T follicular helper cell (primary cell): Measurements from ENCODE around the gene TBC1D10B.
A peak's percentile ranks its signal among the peaks of the same experiment; 100 is the strongest.
"Not testable (repeated sequence)": the region's sequence is repeated elsewhere in the genome, so short reads cannot be mapped to it uniquely, and the experiment has no call there.

Experiments used
- DNase-seq: peaks from one replicate; pipeline ENCODE4 v3.0.0-alpha.2; 2020; ENCODE audit warnings: low read depth

TBC1D10B gene

DNA sequence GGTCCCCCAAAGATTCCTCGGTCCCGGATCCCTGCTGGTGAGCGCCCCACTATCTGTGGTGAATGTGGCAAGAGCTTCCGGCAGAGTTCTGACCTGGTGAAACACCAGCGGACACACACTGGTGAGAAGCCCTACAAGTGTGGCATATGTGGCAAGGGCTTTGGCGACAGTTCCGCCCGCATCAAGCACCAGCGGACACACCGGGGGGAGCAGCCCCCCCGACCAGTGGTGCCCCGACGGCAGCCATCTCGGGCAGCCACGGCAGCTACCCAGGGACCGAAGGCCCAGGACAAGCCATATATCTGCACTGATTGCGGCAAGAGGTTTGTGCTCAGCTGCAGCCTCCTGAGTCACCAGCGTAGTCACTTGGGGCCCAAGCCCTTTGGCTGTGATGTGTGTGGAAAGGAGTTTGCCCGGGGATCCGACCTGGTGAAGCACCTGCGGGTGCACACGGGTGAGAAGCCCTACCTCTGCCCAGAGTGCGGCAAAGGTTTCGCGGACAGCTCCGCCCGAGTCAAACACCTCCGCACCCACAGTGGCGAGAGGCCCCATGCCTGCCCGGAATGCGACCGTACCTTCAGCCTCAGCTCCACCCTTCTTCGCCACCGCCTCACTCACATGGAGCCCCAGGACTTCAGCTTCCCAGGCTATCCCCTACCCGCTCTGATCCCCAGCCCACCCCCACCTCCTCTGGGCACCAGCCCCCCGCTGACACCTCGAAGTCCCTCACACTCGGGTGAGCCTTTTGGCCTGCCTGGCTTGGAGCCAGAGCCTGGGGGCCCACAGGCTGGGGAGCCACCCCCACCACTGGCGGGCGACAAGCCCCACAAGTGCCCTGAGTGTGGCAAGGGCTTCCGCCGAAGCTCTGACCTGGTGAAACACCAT, 27.7 kb upstream of the TBC1D10B start:
- DNase-seq: no peak

DNA sequence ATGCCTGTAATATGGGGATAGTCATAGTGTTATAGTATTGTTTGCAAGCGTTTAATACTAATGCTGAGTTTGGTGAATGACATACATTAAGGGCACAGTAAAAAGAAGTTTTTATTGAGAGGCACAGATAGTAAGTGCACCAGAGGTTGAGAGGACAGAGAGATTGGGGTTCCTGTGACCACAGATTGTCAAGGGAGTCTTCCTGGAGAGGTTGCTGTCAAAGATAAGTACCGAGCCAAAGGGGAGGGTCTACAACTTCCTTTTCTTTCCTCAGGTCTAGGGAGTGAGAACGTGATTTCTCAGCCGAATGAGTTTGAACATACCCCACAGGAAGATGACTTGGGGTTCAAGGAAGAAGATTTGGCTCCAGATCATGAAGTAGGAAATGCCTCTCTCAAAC, 26.8 kb upstream of the TBC1D10B start:
- no peak for DNase-seq

DNA sequence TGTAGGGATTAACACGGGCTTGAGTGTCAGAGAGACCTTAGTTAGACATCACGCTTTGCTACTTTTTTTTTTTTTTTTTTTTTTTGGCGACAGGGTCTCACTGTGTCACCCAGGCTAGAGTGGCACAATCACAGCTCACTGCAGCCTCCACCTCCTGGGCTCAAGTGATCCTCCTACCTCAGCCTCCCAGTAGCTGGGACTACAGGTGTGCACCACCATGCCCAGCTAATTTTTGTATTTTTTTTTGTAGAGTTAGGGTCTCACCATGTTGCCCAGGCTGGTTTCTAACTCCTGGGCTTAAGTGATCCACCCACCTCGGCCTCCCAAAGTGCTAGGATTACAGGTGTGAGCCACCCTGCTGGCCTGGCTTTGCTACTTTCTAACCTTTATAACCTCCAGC, 26.3 kb upstream of the TBC1D10B start:
- not testable (repeated sequence) for DNase-seq

DNA sequence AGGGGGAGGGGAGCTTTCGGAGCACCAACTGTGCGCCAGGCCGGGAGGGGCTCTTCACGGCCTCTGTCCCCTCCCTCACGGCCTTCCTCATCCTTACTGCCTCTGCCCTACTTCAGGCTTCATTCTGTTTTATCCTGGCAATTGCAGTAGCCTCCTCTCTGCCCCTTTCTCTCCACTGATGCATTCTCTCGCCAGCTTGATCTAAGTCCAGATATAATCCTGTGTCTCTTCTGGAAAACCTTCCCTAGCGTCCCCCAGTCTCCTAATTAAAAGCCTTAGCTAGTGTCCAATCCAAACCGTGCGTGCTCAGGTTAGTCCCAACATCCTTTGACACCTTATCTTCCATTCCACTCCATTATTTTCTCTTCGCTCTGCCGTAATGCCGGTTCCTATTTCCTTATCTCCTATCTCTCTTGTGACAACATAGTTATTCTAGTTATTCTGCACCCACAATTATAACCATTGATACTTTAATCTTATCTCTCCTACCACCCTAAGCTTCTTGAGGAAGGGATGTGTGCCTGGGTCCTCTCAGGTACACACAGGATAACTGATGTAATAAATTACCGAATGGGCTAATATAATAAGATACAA, 25.8 kb upstream of the TBC1D10B start:
- DNase-seq: no peak

DNA sequence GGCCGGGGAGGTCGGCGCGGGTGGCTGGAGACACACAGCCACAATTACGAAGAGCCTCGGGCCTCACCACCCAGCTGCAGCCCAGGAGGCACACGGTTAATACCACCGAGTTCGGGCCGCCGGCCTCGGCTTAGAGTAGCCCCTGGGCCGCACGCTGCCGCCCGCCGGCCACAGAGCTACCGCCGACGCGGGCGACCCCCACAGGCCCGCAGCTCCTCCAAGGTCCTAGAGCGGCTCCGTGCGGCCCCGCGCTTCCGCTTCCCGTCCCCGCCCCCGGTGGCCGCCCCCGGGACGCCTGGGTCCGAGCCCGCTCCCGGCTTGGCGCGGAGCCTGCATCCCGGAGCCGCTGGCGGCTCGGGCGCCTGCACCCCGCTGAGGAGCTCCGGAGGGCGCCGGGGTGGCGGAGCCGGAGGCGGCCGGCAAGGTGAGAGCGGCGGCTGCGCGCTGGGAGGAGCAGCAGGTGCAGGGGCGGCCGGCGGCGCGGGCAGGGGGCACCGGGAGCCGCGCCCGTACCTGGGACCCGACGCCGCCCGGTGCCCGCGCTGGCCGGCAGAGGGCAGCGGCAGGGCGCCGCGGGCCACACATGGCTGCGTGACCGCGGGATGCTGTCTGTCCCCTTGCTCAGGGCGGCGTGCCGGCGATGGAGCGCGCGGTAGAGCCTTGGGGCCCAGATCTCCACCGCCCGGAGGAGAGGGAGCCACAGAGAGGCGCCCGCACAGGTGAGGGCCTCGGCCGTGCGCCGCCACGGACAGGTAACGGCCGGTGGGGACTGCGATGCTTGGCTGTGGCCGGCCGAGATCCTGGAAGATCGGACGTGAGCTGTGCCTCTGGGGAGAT, 25.1 kb upstream of the TBC1D10B start, which contains the start of gene ZNF48:
ZNF48 (plus strand) TSS at position 266 of the 837 bp plus-strand sequence; CDS start at position 641, 375 bp downstream.
- DNase-seq: peak; percentile 21

DNA sequence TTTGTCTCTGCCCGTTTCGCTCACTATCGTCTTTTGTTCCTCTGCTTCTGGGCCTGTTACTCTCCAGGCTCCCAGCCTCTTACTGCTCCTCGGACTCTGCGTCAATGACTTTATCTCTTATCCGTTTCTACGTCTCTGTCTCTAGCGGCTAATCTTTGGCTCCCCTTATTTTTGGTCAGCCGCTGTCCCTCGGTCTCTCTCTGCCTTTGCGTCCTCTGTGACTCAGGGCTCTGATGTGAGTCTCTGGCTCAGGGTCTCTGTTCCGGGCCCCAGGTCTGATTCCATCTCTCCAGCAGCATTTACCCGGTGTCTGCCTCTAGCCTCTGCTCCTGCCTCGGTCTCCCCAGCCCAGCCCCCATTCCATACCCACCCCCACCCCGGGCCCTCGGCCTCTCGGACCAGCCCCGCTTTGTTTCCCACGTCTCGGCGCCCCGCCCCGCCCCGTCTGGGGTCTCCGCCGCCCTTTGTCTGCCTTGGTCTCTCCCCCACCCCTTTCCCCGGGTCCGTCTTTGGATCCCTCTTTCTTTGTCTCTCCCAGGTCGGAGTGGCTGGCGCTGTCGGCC, 24.4 kb upstream of the TBC1D10B start:
- DNase-seq: no peak

DNA sequence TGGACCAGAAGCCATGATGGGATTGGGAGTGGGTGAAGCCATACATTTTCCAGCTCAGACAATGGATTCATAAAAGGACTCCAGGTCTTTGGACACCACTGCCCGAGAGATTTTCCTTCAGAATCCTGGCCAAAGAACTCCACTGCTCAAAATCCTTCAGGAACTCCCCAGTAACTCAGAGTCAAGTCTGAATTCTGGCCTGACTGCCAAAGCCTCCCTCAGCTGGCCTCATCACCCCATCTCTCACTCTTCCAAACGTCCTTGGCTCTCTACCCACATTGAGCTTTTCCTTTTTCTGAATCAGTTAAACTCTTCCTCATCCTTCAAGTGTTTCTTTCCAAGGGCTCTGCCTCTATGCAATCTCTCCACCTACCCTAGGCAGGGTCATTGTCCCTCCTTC, 13.2 kb upstream of the TBC1D10B start:
- no peak for DNase-seq

DNA sequence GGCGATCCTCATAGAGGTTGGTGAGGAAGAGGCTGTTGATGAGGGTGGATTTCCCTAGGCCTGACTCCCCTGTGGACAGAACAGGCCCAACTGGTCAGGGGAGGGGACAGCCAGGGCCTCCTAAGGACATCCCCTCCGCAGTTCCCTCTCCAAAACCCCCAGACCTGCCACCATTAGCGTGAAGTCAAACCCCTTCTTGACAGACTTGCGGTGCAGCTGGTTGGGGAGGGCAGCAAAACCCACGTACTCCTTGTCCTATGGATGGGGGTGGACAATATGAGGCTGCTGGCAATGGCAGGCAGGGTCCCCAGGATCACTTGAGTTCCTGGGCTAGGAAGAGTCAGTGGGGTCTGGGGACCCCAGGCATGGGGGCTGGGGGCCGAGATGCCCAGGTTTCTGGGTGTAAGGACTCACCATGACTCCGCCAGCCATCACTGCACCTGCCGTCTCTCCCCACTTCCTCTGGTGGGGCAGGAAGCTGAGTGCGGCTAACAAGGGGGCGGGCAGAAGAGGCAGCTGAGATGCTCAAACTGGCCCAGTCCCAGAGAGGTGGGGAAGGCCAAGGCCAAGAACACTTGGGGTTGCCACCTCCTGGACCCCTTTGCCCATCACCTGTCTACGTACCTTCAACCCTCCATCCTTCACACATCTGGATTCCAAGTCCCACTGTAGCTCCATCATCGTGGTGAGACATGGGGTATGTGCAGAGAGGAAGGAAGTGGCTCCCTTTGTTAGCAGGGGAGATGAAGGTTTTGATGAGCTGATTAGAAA, 12.0 kb upstream of the TBC1D10B start, which contains the start of gene SEPTIN1:
SEPTIN1 (minus strand) TSS at position 451 of the 771 bp plus-strand sequence; CDS start at position 432, 19 bp downstream.
- peak; percentile 61 for DNase-seq

DNA sequence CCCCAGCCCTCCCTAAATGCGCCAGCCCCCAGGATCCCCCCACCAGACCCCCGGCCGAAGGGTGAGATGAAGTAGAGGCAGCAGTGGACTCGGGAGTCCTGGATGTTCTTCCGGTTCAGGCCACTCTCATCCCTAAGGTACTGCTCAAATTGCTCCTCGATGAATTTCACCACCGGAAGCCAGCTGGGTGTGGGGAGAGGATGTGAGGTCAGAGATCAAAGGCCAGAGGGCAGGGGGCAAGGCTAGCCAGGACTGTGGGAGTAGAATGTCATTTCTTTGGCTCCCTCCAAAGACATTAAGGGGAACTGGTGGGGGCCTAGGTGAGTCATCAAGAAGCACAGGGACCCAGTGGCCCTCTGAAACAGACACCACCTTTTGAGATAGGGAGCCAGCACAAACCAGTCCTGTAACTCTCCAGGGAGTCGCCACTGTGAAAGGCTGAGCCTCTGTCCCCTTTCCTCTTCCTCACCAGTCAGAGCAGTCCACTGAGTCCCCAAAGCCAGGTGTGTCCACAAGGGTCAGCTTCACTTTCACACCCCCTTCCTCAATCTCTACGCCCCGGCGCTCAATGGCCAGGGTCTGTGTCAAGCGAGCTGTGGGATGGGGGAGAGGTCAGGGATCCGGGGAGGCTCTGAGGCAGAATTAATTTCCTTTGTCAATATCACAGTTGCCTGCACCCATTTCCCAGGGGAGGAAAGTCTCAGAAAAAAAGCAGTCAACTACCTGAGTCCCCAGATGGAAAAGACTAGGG, 11.2 kb upstream of the TBC1D10B start:
- no peak for DNase-seq

DNA sequence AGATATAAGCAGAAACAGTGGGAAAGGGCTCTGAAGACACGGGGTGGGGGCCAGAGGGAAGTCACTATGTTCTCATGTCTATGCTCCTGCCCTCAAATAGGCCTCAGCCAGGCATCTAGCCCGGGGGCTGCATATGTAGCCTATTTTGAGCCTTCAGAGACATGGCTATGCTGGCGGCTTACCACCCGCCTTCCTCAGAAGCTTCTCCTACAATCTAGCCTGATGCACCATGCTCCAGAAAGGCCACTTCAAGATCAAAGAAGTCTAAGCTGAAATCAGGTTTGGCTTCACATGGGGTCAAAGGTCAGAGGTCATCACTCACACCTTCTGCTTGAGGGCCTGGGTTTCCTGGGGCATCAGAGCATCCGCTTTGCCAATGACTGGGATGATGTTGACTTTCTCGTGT, 10.5 kb upstream of the TBC1D10B start:
- DNase-seq: no peak

DNA sequence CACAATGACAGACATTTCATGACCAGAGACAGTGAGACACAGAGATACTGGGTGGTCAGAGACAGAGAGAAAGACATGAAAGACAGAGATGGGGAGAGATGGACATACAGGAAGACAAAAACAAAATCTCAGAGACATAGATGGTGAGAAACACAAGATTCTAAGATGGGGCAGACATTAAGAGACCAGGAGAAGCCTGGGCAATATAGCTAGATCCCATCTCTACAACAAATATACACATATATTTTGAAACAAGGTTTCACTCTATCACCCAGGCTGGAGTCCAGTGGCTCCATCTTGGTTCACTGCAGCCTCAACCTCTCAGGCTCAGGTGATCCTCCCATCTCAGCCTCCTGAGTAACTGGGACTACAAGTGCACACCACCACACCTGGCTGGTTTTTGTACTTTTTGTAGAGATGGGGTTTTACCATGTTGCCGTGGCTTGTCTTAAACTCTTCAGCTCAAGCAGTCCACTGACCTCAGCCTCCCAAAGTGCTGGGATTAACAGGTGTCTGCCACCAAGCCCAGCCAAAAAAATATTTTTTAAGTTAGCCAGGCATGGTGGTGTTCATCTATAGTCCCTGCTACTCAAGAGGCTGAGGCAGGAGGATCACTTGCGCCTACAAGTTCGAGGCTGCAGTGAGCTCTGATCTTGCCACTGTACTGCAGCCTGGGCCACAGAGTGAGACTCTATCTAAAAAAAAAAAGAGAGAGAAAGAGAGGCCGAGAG, 9.9 kb upstream of the TBC1D10B start:
- DNase-seq: no peak

DNA sequence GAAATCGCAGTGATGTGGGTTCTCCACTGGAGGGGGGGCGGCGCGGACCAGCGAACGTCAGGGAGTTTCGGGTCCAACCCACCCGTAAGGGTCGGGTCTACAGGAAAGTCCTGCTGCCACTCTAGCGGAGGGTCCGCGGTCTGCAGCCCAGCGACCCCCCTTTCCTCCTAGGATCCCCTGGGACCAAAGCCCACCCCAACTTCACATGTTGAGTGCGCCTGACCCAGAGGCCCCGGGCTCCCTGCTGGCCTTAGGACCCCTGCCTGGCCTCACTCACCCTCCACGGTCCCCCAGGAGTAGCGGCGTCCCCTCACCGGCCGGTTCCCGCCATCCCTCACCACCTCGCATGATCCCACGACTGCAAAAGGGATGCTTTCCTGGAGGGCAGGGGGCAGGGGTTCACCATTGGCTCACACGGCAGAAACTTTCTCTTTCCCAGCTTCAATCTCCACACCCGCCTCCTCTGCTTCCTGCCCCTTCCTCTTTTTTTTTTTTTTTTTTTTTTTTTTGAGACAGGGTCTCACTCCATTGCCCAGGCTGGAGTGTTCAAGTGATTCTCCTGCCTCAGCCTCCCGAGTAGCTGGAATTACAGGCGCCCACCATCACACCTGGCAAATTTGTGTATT, 9.0 kb upstream of the TBC1D10B start:
- DNase-seq: no peak

DNA sequence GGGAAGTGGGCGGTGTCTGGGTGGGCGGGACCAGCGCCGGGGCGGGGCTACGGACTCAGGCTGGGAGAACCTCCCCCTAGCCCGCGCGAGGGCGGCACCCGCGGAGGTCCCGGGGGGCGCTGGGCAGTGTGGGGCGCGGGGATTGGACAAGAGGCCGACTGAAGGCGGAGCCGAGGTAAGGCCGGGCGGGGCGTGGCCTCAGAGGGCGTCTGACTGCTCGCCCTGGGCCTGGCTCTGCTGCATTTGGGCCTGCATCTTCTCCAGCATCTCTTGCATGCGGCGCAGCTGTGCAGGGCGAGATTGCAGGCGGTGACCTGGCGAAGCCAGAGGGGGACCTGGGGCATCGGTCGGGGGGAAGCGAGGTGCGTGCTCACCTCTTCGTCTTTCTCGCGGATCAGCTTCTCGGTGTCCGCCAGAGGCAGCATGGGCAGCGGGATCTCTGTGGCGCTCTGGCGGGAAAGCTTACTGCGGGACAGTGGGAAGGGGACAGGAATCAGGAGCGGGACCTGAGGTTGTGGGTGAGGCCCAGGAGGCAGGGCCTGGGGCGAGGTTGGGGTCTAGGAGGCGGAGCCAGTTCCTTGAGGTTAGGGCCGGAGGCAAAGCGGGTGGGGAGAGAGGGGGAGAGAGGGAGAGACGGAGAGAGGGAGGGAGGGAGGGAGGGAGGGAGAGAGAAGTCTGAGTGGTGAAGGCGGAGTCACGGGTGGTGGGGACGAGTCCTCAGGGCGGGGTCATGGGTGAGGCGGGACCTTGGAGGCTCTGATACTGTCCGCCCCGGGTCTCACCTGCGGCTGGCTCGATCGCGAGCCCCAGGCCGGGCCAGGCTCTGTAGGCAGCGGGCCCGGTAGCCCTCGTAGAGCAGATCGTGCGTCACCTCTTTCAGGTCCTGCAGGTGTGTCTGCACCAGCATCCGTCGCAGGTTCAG, 8.2 kb upstream of the TBC1D10B start:
- peak; percentile 99 for DNase-seq

DNA sequence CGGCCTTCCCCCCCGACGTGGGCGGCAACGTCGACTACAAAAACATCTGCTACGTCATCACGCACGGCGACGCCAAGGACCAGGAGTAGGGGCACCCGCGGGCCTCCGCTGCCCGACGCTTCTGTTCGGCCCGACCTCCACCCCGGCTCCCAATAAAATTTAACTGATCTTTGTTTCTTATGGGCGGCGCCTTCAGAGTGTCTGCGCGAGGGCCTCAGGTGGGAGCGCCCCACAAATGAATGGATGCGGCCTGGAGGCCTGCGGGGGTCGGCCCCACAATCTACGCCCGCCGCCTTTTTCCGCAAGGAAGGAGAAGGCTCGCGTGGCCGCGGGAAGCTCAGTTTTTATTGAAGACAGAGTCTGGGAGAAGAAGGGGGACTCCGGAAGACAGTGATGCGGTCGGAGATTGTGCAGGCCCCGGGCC, 7.5 kb upstream of the TBC1D10B start:
- peak; percentile 86 for DNase-seq

DNA sequence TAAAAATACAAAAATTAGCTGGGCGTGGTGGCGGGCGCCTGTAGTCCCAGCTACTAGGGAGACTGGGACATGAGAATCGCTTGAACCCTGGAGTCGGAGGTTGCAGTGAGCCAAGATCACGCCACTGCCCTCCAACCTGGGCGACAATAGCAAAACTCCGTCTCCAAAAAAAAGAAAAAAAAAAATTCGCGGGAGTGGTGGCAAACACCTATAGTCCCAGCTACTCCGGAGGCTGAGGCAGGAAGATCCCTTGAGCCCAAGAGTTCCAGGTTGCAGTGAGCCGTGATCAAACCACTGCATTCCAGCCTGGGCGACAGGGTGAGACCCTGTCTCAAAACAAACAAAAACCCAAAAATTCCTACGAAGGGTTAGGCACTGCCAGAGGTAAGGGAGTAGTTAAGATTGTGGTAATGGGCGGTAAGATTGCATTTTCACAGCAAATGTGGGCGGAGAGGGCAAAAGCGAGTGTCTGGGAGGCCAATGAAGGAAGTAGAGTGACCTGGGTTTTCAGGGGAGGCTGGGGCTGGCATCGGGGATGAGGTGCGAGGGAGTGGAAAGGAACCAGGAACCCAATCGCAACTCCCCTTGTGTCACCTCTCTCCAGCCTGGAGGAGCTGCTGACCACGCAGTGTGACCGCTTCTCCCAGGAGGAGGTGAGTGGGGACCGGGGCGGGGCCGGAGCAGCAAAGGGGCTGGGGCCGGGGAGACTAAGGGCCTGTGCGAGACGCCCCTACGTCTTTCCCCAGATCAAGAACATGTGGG, 6.9 kb upstream of the TBC1D10B start:
- no peak for DNase-seq

DNA sequence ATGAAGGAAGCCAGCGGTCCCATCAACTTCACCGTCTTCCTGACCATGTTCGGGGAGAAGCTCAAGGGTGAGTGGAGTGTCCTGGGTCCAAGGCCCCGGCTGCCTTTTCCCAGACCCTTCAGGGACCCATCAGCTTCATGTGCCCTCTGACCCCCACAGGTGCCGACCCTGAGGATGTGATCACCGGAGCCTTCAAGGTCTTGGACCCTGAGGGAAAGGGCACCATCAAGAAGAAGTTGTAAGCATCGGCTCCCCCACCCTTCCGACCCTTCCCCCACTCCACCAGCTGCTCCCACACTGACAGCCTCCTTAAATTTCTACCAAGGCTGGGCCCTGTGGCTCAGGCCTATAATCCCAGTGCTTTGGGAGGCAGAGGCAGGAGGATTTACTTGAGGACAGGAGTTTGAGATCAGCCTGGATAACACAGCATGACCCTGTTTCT, 6.2 kb upstream of the TBC1D10B start:
- DNase-seq: no peak

DNA sequence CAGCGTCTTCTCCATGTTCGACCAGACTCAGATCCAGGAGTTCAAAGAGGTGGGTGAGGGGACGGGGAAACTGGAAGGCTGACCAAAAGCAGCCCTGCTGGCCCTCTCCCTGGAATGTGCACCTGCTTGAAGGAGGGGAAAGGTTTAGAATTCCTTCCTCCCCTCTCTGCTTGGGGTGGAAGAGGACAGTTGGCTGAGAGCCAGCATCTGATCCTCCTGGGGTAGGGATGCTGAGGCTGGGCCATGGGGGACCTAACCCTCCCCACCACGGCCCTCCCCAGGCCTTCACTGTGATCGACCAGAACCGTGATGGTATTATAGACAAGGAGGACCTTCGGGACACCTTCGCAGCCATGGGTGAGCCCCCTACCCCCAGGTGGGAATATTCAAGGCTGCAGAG, 5.6 kb upstream of the TBC1D10B start:
- DNase-seq: no peak
